Kidney glomerular epithelial cell (primary cell): ENCODE data around the gene SURF1.
"Not testable (repeated sequence)": the region's sequence is repeated elsewhere in the genome, so short reads cannot be mapped to it uniquely, and the experiment has no call there.

ENCODE experiments used
- DNase-seq: peaks from one replicate; lab custom pipeline; 2025; lab: John Stamatoyannopoulos, UW

The SURF1 gene

DNA sequence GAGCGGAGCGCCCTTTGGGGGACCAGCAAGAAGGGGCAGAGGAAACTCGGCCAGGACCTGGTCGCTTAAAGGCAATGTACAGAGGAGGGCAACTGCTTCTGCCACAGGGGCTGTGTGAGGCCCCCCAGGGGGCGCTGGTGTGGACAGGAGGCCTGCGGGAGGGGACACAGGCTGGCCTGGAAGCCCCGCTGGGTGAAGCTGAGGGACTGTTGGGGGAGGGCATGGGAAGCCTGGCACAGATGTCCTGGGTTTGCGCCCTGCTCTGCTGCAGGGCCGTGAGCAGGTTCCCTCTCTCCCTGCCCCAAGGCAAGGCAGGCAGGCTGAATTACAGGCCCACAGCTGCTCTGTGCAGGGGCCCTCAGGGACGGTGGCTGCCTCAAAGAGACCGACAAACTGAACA, 13.7 kb downstream of the SURF1 start:
- DNase-seq = no peak

DNA sequence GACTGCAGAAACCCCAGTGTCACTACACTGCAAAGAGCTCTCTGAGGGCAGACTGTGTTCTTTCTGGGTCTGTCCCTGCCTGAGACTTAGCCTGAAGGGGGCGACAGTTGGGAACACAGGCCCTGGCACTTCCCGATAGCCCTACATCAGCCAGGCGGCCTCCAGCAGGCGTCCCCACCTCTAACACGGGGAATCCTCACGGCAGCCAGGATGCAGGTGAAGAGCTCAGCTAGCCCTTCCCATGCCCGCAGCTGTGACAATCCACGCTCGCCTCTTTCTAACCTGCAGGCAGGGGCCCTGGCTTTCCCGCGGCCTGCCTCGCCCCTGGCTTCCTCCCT, 14.2 kb downstream of the SURF1 start:
- DNase-seq = no peak

DNA sequence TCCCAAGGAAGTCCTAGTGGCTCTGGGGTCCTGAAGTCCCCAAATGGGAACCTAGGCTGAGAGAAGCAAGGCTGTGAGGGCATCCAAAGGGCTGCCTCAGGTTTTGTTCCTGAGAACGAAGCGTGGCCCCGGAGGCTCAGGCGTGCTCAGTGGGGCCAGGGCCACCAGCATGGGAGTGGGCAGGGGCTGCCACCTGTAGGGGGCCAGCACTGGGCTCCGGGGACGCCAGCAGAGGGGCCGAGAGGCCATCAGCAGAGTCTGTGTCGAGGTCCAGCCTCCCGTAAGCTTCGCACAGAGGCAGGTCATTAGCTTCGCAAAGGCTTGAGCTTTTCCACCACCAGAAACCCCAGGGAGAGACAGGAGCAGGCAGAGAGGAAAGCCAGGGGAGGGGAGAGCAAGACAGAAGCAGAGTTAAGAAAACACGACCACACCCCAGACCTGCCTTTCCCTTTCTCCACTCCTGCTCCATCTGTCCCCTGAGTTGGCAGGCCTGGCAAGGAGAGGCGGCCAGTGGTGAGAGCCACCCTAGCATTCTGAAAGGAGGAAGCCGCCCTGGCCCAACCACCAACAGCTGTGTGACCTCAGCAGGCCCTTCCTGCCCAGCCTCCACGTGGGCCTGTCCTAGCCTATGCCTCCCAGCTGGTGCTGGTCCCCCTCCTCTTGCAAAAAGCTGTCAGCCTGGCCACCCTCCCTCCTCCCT, 14.8 kb downstream of the SURF1 start:
- no peak for DNase-seq

DNA sequence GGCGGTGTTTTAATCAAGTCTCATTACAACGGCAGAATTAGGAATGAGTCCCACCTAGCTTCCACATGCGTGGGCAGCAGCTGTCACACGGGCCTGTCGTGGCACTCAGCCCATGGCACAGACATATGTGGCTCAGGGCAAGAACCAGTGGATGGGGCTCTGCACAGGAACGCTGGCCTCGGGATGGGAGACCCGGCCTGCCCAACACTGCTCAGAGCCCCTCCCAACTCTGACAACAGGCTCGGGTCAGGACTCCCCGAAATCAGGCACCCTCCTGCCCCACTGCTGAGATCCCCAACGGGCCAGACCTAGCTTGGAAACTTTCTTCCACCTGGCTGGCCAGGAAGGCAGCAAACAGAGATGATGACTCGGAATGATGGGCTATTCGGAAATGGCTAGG, 15.4 kb downstream of the SURF1 start:
- DNase-seq = no peak

DNA sequence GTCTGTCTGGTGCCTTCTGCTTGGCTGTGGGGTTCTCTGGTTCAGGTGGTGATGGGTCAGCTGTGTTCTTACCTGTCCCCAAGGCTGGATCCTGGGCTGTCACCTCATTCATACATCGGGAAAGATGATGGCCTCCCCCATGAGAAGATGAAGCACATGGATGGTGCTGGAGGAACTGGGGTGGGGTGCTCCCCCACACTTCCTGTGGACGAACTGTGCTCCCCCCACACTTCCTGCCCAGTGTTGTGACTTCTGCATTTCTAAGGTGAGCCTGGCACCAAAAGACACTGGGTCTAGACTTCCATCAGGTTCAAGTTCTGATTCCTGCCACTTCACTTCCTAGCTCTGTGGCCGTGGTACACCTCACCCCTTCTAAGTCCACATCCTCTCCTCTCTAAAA, 16.0 kb downstream of the SURF1 start:
- no peak for DNase-seq

DNA sequence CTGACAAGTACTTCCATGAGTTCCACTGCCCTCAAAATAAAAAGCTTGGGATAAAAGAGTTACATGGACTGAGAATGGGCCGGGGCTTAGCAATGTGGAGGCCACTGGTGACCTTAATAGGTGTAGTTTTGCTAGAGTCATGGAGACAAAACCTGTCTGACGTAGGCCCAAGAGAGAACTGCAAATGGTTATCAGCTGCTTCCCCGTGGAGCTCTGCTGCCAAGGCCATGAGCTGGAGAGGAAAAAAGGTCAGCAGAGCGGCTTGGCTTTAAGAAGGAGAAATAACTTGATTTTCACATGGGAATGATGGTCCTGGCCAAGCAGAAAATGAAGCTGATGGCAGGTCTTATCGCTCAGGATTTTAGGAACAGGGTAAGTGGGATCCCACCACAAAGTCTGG, 16.6 kb downstream of the SURF1 start:
- DNase-seq = no peak

DNA sequence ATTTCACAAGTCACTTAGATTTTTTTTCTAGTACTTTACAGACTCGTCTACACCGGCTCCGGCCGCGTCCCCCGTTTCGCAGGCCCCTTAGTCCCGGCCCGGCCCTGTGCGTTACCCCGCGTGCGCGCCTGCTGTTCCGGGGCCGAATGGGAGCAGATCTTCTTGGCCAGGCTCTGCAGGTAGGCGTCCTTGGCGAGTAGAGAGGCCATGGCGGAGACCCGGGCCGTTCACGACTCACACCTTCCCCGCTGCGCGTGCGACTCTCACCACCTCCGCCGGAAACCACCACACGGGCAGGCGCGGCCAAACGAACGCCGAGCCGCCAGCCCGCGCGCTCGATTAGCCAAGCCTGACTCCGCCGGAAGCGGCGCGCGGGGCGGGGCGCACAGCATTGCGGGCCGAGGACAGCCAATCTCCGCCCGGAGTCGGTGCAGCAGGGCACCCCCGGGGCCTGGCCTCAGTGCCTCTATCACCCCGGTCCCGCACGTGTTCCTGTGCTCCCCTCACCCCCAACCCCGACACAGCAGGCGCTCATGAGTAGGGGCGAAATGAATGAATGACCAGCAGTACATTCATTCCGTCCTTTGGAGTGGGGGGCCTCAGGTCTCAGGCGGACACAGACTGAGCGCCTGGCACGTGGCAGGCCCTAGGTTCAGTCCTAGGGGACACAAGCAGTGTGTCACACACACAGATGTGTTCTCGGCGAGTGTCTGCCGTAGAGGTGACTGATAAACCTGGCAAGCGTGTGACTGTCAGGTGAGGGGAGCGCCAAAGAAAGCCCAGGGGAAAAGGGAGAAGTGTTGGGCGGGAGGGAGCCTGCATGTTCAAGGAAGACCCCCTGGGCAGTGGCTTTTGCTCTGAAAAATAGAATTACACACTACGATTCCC, 20.1 kb downstream of the SURF1 start, which contains the start of gene SURF6:
Gene SURF6, minus strand, starts transcription at position 265 of the 888 bp plus-strand sequence. Its CDS starts 56 bp downstream, at position 209.
- DNase-seq = peak; percentile 87

DNA sequence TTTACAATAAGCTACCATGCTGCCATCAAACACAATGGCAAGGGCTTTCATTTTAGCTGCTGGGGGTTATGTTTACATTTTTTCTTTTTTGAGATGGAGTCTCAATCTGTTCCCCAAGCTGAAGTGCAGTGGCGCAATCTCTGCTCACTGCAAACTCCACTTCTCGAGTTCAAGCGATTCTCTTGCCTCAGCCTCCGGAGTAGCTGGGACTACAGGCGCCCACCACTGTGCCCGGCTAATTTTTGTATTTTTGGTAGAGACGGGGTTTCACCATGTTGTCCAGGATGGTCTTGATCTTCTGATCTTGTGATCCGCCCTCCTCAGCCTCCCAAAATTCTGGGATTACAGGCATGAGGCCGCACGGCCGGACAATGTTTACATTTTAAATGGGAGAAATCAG, 21.4 kb downstream of the SURF1 start:
- DNase-seq = not testable (repeated sequence)

DNA sequence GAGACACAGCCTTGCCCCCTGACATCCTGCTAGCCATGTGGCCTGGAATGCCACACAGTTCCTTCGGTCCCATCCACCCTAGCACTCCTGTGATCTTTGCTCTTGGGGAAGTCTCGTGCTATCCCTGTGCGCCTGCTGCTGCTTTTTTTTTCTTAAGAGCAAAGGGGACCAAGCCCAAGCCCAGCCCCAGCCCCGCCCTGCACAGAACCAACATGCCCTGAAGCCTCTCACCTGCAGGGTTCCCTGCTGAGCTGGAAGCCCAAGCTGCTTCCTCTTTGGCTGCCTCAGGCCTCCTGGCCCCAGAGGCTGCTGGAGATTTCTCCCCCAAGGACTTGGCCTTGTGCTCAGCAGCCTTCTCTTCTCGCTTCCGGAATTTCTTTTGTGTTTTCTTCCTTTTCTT, 22.1 kb downstream of the SURF1 start:
- no peak for DNase-seq

DNA sequence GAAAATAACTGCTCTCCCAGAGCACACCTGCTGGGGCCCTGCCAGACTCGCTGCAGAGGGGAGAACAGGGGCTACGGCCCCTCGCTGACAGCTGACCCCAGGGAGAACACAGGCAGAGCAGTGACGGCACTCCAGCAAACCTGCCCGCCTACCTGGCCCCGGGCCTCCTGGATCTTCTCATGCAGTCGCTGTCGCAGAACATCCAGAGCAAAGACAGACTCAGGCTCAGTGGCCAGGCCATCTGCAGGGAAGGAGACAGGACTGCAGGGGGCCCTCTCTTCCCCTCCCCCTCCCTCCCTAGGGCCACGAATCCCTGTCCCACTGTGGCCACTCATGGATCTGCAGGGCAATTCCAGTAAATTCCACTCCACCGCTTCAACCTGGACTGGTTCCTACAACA, 22.7 kb downstream of the SURF1 start:
- no peak for DNase-seq

DNA sequence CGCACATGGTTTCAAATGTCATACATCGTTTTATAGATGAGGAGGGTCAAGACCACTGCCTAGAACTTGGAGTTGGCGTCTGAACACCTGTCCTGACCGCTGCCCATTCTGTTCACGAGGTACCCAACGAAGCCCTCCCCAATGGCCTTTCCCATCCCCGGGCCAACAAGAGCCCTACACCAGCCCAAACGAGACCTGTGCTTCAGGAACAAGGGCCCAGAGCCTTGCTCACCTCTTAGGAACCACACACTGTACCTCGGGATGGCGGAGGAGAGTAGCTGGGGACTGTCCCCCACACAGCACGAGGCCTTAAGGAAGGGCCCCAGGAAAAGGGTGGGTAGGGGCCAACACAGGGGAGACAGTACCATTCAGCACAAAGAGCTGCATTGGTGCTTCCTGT, 23.3 kb downstream of the SURF1 start:
- no peak for DNase-seq

DNA sequence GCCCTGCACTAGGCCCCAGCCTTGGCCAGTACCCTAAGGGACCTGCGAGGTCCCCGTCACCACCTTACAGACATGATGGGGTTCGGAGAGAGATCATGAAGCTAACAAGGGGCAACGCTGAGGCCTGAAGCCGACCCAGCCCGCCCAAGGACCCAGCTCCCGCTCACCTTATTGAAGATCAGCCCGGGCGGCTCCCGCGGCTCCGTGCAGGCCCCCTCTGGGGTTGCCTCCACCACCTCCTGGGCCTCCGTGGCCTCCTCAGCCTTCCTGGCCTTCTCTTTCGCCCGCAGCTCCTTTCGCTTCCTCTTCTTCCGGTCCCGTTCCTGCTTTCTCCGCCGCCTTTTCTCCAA, 23.9 kb downstream of the SURF1 start:
- no peak for DNase-seq

DNA sequence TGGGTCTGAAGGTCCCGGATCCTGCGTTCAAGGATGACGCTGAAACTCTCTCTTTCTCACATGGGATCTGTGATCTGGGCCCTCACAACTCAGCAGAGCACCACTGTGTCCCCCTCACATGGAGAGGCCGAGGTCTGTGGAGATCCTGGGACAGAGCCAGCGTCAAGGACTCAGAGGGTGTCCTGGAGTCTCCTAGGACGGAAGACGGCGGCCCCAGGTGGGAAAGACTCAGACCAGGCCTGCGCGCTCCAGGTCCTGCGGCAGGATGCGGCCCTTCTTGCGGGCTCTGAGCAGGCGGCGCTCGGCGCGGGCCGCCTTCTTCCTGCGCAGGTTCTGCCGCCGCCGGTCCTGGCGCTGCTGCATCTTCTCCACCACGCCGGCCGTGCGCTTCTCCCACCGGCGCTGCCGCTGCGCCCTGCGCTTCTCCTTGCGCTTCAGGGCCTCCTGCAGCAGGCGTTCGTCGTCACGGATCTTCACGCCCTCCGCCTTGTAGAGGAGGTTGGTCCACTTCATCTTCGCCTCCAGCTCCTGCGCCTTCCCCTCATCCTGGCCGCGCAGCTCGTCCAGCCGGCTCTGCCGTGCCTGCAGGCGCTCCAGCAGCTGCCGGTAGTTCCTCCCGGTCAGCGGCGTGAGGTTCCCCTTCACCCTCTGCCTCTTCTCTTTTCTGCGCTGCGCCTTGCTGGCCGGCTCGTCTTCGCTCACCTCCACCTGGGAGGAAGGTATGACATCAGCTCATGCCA, 24.5 kb downstream of the SURF1 start:
- DNase-seq = no peak

DNA sequence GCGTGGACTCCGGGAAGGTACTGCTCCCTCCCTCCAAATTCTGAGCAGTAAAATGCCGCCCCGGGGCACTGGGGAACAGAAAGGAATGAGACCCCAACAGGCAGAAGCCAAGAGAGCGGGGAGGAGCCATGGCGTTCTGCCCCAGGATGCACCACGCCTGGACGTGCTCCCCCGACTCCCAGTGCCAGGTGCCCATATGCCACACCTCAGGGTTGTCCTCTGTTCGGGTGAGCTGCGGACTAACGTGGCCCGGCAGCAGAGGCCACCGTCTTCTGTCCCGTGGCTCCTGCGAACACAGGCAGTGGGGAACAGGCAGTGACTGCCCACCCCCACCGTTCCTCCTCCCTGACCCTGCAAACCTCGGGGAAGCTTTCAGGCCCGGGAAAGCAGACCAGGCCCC, 25.1 kb downstream of the SURF1 start:
- no peak for DNase-seq

DNA sequence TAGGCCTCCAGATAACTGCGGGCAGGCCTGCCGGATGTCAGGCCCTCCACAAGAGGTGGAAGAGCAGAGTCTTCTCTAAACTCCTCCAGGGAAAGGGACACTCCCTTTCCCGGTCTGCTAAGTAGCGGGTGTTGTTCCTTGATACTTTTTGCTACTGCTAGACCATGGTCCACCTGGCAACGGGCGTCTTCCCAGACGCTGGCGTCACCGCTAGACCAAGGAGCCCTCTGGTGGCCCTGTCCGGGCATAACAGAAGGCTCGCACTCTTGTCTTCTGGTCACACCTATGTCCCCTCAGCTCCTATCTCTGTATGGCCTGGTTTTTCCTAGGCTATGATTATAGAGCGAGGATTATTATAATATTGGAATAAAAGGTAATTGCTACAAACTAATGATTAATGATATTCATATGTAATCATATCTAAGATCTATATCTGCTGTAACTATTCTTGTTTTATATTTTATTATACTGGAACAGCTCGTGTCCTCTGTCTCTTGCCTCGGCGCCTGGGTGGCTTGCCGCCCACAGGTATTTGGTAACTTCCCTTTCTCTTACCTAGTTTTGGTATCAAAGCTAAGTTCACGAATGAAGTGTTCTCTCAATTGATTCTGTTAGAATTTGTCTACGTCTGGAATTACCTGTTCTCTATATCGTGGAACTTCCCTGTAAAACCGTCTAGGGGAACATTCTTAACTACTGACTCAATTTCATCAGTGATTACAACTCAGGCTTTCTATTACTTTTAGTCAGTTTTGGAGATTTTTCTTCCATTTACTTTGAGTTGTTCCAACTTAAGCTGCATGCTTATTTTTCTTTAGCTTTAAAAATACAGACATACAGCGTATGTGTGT, 26.8 kb downstream of the SURF1 start:
- DNase-seq = not testable (repeated sequence)

DNA sequence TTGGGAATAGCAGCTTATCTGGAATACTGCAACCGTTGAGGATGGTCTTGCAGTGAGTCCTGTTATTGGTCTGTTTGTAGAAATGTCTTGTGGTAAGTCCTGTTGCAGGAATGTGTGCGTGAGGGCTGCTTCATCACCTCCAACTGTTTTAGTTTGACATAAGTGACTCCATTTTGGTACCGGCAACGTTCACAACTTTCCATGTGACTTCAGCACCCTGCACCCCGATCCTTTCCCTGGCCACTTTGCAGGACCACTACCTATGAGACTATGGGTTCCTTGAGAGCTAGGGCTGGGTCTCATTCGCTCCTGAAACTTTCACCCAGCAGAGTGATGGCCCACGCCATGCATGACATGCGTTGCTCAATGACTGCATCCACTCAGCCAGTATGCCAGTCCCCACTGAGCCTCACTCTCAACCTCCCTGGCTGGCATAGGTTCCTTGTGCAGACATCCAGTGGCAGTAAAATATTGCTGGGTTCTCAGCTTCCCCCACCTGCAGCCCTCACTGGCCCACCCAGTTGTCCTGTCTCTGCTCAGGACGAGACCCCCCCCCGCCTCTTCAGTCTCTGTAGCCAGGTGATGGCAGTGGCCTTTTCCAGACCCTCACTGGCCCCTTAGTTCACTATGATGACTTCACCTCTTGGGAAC, 28.3 kb downstream of the SURF1 start:
- no peak for DNase-seq

DNA sequence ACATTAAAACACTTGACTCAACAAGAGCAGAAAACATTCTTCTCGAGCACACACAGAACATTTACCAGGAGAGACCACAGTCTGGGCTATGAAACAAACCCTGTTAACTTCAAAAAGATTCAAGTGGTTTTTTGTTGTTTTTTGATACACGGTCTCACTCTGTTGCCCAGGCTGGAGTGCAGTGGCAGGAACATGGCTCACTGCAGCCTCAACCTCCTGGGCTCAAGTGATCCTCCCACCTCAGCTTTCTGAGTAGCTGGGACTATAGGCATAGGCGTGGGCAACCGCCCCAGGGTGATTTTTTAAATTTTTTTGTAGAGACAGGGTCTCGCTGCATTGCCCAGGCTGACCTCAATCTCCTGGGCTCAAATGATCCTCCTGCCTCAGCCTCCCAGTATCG, 29.3 kb downstream of the SURF1 start:
- not testable (repeated sequence) for DNase-seq

DNA sequence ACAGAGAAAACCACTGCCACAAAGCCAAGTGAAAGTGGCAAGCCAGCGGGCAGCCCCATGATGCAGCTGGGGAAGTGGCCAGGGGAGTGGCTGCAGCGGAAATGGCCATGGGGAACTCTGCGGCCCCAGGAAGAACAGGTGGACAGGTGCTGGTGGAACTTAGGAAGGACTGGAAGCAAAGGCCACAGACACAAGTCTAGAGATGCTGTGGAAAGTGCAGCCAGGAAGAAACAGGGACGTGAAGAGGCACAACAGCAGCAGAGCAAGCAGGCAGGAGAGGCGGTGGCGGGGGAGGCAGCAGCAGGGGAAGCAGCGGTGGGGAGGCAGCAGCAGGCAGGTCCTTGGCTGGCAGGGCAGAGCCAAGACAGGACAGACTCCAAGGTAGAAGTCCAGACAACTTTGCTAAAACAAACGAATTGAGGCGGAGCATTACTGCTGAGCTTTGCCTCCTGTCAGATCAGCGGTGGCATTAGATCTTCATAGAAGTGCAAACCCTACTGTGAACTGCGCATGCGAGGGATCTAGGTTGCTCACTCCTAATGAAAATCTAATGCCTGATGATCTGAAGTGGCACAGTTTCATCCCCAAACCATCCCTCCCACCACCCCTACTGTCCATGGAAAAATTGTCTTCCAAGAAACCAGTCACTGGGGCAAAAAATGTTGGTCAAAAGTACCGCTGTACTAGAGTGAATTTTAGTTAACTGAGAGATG, 32.1 kb downstream of the SURF1 start:
- DNase-seq = no peak

DNA sequence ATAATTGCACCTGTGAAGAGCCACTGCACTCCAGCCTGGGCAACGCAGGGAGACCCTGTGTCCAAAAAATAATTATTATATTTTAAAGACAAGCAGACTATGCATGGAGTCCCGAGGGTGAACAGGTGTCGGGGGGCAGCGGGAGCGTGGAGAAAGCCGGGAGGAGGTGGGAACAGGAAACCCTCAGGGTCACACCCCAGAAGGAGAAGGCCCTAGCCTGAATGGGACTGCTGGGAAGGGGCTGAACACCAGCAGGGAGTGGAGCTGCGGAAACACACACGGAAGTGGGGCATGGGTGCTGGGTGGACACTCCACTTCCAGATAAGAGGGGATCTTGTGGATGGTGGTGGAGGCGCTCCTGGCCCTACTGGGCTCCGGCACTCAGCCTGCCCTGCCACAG, 33.1 kb downstream of the SURF1 start:
- no peak for DNase-seq

DNA sequence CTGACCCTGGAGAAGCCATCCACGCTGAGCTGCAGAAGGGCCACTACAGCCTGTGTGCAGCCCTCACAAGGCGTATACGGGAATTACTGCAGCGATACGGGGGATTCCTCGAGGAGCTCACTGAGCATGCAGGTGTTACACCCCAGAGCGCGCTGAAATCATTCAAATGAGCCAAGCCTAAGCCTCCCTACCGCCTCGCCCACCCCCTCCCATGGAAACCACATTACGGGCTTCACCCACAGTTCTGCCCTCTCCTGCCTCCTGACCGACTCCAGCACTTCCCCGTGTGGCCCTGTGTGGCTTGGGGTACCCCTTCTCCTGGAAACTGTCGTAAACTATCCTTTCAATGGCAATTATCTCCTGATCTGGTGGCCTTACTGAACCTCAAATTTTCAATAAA, 33.6 kb downstream of the SURF1 start:
- DNase-seq = no peak

DNA sequence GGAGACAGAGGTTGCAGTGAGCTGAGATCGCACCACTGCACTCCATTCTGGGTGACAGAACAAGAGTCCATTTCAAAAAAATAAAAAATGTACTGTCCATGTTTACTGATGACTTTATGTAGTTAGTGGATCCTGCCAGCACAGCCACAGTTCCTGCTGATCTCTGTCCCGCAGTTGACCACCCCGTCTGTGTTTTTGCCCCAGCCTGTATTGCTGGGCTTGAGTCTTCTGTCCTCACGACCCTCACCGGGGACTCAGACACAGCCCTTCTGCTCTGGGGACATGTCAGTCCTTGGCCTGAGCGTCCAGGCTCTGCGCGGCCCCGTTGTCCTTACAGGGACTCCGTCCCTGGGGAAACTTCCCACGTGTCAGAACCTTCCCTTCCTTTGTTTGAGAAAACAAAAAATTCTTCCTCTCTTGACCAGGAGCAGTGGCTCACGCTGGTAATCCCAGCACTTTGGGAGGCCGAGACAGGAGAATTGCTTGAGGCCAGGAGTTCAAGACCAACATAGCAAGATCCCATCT, 34.8 kb downstream of the SURF1 start:
- no peak for DNase-seq
